Glomerular visceral epithelial cell (primary cell): ENCODE results near the gene TEPSIN.

Source experiments
- DNase-seq: peaks from one replicate; pipeline ENCODE4 v3.0.0-alpha.2; 2016; ENCODE audit errors: extremely low spot score

Gene TEPSIN

DNA sequence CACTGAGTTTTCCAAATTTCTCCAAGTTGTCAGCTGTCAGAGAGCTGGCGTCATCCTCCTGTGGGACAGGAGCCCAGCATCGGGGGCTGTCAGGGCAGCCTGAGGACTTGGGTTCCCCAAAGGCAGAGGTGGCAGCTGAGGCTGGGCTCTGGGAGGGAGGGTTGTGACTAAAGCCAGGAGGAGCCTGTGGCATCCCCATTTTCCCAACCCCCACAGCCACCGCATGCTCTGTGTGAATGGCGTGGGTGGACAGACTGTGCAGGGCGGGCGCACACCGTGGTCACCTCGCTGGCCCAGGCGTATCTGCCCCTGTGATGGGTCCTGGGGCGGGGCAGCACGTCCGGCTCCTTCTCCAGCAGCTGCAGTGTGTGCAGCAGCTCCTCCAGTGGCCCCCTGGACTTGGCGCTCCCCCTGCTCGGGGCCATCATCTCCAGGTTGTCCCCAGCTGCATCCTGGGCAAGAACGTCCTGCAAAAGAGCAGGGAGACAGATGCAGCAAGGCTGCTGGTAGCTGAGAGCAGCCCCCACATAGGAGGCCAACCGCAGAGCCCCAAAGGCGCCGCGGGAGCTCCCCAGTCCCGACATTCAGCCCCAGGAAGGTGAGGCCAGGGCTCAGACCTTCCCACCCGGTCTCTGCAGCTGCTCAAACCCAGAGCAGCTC is 40.9 kb downstream of the TEPSIN start:
- DNase-seq: no peak

DNA sequence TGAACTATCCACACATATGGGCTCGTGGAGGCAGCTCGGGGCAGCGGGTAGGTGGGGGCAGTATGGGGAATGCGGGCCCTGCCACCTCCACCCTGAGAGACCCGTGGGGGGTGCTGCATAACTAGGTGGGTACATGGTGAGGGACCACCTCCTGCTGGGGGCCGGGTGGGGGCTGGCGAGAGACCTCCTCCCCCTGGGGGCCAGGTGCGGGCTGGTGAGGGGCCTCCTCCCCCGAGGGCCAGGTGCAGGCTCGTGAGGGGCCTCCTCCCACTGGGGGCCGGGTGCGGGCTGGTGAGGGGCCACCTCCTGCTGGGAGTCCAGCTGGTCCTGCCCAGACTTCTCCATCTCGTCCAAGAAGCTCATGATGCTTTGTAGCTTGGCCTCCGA is 41.5 kb downstream of the TEPSIN start:
- DNase-seq: no peak

DNA sequence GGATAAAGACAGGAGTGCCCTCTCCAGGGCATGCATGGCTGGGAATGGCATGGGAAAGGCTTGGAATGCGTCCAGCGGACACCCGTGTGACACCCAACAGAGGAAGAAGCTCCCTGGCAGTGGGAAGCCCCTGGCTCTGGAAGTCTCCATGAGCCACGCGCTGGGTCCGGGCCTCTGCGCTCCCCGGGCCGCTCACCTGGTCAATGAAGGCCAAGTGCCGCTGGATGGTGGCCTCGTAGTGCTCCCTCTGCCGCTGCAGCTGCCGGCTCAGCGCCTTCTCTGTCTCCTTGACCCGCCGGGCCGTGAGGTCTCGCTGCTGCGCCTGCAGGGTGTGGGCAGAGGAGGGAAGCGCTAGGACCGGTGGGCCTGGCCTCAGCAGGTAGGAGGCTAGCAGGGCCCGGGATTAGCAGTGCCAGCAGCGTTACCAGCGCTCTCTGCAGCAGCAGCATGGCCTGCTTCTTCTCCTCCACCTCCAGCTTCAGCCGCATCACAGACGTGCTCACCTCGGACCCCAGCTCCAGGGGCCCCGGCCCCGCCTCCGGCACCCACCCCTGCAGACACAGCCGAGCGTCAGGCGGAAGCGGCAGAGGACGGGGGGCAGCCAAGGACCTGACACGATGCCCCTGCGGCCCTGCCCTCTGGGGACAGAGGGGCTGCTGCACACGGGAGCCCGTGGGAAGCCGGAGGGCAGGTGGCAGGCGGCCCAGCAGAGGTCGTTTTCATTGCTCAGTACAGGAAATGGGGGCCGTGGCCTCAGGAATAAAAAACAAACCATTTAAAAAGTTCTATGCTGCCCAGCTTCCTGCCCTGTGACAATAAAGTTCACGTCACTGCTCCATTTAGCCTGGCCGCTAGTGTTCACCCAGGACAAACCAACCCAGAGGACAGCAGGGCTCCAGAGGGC is 42.1 kb downstream of the TEPSIN start:
- DNase-seq: no peak

DNA sequence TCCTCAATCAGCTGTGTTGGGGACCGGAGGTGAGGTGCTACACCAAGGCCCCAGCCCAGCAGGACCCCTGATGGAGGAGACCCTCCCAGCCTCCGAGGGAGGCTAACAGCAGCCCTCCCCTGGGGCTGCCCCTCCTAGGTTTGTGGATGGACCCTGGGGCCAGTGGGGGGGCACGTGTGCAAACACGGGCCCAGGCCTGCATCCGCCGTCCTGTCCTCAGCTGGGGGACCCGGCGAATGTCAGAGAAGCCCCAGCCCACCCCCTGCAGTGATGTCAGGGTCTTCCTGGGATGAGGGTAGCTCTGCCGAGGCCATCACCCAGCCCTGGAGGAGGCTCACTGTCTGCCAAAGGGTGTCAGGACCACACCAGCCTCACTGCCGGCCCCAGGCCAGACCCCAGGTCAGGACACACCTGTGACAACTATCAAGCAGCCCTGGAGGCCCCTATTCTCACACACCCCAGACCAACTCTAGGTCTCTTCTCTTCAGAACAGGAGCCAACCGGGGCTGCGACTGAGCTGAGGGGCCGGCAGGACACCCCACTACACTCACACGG is 42.8 kb downstream of the TEPSIN start:
- DNase-seq: no peak

DNA sequence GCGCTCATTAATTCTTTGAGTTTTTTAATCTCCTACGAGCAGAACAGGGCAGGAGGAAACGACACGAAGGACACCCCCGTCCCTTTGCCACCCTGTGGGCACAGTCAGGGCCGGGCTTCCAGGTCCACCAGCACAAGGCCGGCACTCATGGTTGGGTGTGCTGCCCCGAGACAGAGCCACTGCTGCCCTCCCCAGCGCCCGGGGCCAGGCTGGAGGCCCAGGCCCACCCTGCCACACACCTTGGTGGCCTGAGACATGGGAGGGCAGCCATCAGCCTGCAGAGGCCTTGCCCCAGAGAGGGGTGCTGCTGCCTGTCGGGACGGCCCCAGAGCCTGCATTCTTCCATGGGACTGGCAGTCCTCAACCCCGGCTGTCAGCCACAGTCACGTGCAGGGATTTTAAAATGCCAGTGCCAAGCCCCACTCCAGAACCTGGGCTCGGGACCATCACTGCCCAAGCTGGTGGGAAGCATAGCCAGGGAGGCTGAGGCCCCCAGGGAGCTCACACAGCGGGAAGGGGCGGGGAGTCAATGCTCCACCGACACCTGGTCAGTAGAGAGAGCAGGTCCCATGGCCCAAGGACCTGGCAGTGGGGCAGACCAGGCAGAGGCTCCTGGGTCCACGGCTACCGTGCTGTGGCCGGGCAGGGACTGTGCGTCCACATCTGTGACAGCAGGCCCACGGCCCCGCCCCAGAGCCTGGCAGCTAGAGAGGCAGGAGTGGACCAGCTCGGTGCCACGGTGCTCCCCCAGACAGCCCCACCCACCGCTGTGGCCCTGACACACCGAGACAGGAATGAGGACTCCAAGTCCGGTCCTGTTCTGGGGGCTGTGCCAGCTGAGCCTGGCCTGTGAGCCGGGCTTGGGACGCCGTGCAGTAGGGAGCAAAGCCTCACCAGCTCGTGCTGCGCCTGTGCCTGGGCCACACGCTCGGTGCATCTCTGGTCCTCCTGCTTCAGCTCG is 43.6 kb downstream of the TEPSIN start:
- no peak for DNase-seq

DNA sequence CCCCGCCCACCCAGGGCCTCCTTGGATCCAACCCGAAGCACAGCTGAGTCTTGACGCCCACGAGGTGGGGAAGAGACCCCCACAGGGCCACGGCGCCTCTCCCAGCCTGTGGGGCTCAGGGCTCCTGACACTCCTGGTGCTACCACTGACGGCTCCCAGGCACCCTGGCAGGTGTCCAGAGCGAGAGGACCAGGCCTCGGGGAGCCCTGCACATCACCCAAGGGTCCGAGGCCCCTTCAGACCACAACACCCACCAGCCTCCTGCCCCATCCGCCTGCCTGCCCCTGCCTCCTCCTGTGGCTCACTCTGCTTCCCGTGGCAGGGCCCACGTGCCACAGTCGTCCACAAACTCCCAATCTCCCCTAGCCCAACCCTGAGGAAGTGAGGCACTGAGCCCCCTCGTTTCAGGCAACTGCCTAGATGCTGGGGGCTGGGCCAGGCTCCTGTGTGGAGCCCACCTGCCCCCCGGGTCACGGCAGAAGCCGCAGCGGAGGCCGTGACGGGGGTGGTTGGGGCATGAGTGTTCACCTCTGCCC is 44.6 kb downstream of the TEPSIN start:
- DNase-seq: no peak

DNA sequence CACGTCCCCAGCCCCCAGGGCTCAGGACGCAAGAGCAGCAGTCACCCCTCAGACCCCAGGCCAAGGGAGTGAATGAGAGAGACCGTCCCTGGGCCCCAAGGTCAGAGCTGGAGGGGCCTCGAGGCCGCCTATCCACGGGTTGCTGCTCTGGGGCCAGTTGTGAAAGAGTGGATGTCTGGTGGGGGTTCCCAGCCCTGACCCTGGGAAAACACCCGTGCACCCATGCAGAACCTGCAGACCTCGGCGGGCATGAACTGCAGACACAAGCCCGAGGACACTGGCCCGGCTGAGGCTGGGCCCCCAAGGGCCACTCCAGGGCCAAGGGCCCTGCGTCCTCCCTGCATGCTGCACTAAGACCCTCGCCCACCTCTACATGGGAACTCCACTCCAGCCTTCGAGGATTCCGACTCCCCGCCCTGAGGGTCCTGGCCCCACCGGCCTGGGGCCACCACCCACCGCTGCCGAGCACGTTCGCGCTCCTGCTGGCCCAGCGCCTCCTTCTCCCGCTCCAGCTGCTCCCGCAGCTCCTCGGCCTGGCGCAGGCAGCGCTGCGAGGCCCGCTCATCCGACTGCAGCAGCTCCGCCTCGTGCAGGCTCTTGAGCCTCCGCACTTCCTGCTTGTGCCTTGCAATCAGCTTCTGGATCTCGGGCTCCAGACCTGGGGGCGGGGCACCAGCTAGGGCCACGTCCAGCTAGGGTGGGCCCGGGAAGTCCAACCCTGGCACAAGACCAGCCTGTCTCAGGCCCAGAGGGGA is 45.2 kb downstream of the TEPSIN start:
- no peak for DNase-seq

DNA sequence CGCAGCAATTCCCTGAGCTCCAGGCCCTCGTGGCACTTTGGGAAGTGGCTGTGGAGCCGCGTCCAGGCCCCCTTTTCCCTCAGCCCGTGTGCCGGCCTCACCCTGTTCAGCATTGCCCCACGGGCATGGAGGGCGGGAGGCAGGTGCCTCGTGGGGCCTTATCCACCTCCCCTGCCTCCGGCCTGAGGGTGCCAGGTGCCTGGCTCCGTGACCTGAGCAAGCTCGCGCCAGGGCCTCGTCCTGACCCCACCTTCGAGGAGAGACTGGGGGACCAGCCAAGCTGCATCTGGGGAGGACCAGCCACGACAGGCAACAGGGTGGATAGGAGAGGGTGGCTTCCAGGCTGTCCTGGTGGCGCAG is 45.8 kb downstream of the TEPSIN start:
- DNase-seq: no peak

DNA sequence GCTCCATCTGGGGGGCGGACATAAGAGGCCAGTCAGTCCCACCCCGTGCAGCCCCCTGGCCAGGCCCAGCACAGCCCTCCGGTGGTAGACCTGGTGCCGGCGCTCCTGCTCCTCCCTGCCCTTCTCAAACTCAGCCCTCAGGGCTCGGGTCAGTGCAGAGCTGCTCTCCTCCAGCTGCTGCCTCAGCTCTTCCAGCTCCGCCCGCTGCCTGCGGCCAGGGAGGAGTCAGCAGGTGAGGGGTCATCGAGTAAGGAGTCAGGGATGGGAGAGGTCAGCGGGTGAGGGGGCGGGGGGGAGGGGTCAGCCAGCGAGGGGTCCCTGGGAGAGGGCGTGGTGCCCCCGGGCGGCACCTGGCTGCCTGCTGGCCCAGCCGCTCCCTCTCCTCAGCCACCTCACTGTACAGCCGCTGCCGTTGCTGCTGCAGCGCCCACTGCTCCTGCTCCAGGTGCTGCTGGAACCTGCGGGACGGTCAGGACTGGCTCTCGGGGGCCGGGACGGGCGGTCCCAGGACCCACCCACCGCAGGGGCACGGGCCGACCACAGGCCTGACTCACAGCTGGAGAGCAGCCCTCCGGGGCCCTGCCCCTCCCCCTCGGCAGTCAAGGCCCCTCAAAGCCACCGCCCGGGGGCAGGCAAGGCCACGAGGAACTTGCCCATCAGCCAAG is 46.3 kb downstream of the TEPSIN start:
- no peak for DNase-seq

DNA sequence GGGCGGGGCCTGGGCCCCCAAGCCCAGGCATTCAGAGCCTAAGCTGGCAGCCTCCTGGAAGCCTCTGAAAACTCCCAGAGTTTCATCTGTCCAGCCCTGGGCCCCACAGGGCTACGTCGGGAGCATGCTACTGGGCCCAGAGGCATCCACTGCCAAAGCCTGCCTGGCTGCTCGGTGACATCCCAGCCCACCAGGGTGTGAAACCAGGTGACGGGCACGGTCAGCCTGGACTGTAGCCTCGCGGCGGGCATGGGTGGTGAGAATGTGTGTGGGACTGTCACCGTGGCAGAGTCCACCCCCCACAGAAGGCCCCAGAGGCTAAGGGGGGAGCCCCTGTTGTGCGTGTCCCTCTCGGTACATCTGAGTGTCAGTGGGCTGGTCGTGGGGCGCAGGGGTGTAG is 47.2 kb downstream of the TEPSIN start:
- no peak for DNase-seq

DNA sequence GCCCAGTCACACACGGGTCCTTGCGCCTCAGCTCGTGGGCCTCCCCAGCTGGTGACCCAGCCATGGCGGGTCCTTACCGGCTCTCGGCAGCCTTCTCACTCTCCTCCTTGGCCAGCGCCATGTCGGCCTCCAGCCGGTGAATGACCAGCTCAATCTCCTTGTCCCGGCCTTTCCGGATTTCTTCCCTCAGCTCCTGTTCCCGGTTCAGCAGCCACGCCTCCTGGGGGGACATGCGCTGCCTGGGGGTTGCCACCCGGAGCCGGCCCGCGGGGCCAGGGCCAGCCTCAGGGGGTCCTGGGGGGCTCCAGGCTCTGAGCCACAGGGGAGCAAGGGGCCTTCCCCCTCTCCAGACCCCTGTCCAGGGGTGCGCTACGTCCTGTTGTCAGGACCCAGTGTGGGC is 47.7 kb downstream of the TEPSIN start:
- DNase-seq: no peak

DNA sequence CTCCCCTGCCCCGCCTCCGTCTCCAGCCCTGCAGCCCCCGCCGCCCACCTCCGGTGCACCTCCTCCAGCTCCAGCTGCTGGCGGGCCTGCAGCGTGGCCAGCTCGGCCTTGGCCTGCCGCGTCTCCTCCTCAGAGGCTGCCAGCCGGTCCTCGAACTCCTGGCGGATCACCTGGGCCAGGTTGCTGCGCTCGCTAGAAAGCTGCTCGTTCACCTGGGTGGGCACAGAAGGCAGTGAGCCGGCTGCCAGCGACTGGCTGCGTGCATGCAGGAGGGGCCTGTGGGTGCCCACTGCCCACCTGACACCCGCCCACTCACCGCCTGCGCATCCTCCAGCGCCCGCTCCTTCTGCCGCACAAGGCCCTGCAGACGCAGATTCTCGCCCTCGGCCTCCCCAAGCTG is 48.3 kb downstream of the TEPSIN start:
- no peak for DNase-seq

DNA sequence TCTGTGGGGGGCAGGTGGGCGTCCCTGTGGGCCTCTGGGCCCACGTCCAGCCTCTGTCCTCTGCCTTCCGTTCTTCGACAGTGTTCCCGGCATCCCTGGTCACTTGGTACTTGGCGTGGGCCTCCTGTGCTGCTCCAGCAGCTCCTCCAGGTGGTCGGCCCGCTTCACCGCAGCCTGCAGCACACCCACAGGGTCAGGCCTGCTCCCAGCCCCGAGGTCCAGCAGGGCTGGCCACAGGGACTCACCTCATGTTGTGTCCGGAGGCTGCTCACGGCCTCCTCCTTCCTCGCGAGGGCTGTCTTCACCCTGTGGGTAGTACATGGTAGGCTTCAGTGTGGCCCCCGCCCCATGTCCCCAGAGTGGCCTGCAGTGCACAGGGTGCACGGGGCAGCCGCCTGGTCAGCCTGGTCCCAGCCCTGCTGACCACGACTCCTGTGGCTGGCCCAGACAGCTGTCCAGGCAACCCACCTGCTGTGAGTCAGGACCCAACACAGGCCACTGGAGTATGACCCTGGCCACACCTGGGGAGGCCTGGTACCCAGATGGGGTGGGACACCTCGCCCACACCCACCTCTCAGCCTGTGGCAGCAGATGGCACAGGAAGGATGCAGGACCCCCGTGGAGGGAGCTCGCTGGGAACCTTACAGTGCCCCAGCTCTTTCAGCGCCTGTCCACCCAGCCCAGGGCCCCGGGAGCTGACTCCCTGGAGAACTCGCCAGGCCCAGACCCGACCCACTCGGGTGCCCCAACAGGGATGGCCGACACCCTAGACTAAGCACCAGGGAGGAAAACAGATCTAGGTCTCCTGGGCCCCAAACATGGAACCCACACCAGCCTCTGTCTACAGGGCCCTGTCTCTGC is 49.0 kb downstream of the TEPSIN start:
- peak; percentile 16 for DNase-seq

DNA sequence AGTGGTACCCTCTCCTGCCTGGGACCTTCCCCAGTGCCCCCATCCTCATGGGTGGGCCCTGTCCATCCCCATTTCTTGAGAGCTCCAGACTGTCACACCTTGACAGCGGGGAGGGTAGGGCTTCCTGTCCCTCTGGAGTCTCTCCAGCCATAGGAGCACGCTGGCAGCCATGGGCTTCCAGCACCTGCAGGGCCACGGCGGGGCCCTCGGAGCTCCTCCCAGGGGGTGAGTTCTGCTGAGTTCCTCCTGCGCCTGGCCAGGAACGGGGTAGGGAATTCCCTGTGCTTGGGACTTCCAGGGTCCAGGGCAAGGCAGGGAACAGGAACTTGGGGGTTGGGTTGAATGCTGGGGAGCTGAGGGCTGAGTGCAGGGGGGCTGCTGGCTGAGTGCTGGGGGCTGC is 49.8 kb downstream of the TEPSIN start:
- no peak for DNase-seq

DNA sequence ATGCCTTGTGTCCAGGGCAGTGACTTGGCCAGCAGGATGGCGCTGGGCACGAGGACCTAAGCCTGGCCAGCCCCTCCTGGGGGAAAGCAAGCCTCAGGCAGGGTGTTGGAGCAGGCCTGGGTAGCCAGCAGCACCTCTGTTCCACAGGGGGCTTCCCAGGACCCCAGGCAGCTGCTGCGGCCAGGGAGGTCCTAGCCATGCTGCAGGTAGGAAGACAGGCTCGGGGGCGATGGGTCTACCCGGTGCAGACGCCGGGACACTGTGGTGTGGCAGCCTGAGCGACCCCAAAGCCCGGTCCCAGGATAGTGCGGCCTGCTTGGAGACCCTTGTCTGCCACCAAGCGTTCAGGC is 50.4 kb downstream of the TEPSIN start:
- no peak for DNase-seq

DNA sequence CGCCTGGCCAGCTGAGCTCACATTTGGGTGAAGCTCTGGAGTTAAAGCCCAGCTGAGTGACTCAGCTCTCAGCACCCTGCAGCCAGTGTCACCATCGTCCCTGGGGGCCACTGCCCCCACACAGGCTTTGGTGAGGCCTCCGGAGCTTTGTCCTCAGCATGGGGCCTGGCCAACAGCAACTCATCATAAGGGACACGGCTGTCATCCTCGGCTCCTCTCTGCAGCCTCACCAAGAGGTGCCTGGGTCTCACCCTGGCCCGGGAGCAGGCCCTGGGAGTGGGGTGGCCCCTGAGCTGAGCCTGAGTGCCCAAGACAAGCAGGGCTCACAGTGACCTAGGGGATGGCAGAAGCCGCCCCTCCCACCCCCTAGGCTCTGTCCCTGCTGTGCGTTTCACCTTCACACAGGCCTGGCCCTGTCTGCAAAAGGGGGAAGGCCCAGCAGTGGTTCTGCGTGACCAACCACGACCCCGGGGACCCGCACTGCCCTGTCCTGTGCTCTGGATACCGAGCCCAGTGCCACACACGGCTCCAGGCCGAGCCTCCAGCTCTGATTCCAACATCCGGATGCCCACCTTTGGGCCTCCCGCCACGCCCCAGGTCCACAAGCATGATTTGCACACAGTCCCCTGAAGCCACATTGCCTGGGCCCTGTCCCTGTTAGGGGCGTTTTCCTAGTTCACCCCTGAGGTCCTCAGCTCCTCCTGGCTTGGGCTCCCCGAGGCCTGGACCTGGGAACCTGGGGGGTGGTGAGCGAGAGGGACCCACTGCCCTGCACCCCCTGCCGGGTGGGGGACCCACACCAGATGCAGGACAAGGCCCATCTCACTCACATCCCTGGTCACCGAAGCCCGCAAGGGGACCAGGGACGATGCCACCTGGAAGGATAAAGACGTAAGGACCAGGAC is 51.0 kb downstream of the TEPSIN start:
- DNase-seq: no peak

DNA sequence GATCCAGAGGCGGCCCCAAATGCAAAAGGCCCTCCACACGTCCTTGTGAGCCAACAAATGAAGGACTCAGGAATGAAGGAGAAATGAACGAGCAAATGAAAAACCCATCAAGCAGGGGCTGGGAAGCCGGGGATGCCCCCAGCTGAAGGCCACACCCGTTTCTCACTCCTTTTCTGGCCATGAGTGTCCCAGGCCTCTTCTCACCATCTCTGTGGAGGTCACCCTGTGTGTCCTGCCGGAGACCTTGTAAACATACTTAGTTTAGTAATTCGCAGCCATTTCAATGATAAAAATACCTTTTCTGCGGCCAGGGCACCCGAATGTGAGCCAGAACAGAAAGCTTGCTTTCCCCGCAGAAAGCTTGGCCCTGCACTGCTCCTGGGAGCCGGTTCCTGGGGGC is 51.7 kb downstream of the TEPSIN start:
- no peak for DNase-seq

DNA sequence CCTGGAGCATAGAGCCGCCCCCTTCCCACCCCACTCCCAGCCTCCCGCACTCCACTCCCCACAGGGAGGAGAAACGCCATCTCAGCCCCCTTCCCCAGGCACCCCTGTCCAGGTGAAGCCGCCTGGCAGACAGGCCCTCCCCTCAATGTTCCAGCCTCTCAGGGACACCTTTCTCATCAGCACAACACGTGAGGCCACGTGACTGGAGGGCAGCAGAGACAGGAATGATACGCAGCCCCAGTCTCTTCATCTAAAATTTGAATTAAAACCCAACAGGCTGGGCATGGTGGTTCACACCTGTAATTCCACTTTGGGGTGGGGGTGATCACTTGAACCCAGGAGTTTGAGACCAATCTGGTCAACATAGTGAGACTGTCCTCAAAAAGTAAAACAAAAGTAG is 52.7 kb downstream of the TEPSIN start:
- no peak for DNase-seq

DNA sequence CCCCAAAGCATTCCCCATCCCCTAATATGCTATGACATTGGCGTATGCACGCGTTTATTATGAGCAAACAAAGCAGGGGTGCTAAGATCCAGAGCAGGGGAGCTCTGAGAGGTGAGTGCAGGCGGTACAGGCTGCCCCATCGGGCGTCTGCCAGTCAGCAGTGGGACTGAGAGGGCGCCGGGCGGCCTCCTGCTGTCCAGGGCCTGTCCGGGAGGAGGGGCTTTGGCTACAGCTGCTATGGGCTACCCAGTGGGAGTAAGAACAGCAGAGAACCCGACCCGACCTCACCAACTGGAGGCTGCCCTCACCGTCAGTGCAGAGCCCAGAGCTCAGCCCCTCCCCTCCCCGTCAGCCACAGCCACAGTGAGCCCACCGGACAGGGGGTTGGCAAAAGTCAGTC is 54.3 kb downstream of the TEPSIN start:
- no peak for DNase-seq
